SK-N-DZ (cell line): Measurements from ENCODE around the gene IMMP2L.

ENCODE experiments used
- DNase-seq: peaks from one replicate; pipeline ENCODE4 v3.0.0-alpha.2; 2015; ENCODE audit warnings: low spot score

IMMP2L gene

GRCh38 chr7:110875346-110875745 is 686.9 kb downstream of the IMMP2L start:
- no peak for DNase-seq

GRCh38 chr7:110871856-110872255 is 690.4 kb downstream of the IMMP2L start:
- DNase-seq: no peak

GRCh38 chr7:110870926-110871325 is 691.4 kb downstream of the IMMP2L start:
- peak; percentile 71 for DNase-seq

- no peak for DNase-seq
Measured at GRCh38 chr7:110868458-110868857, 693.8 kb downstream of the IMMP2L start.

GRCh38 chr7:110867771-110868170 is 694.5 kb downstream of the IMMP2L start:
- no peak for DNase-seq

- no peak for DNase-seq
Measured at GRCh38 chr7:110863258-110863657, 699.0 kb downstream of the IMMP2L start.

GRCh38 chr7:110861163-110861562 is 701.1 kb downstream of the IMMP2L start:
- DNase-seq: no peak

GRCh38 chr7:110857106-110857505 is 705.2 kb downstream of the IMMP2L start:
- DNase-seq: no peak

GRCh38 chr7:110856704-110857103 is 705.6 kb downstream of the IMMP2L start:
- no peak for DNase-seq

GRCh38 chr7:110854651-110855050 is 707.6 kb downstream of the IMMP2L start:
- DNase-seq: no peak

GRCh38 chr7:110854166-110854565 is 708.1 kb downstream of the IMMP2L start:
- DNase-seq: no peak

GRCh38 chr7:110853263-110853662 is 709.0 kb downstream of the IMMP2L start:
- no peak for DNase-seq

GRCh38 chr7:110852156-110852940 is 709.9 kb downstream of the IMMP2L start:
- DNase-seq: no peak

GRCh38 chr7:110850224-110850623 is 712.1 kb downstream of the IMMP2L start:
- DNase-seq: no peak

GRCh38 chr7:110842796-110843195 is 719.5 kb downstream of the IMMP2L start:
- DNase-seq: peak; percentile 29

- DNase-seq: peak; percentile 64
Measured at GRCh38 chr7:110841840-110842545, 720.3 kb downstream of the IMMP2L start.

- peak; percentile 64 for DNase-seq
Measured at GRCh38 chr7:110839866-110840265, 722.4 kb downstream of the IMMP2L start.

GRCh38 chr7:110835849-110836248 is 726.4 kb downstream of the IMMP2L start:
- no peak for DNase-seq

- no peak for DNase-seq
Measured at GRCh38 chr7:110835218-110835617, 727.1 kb downstream of the IMMP2L start.

- DNase-seq: no peak
Measured at GRCh38 chr7:110831419-110831818, 730.9 kb downstream of the IMMP2L start.

GRCh38 chr7:110830778-110831177 is 731.5 kb downstream of the IMMP2L start:
- DNase-seq: no peak

- no peak for DNase-seq
Measured at GRCh38 chr7:110827936-110828335, 734.4 kb downstream of the IMMP2L start.

GRCh38 chr7:110827287-110827855 is 734.9 kb downstream of the IMMP2L start:
- no peak for DNase-seq
